Activated CD4-positive, alpha-beta T cell treated with anti-CD3 and anti-CD28 coated beads for 36 hours (primary cell): ENCODE results near the gene CISD3. TPM values are rescaled to one million over a fixed set of nuclear protein-coding genes. Genes with fewer than 3 reads are reported as not detected.
A peak's percentile ranks its signal among the peaks of the same experiment; 100 is the strongest.
"Not testable (repeated sequence)": the region's sequence is repeated elsewhere in the genome, so short reads cannot be mapped to it uniquely, and the experiment has no call there.

Experiments used
- ATAC-seq: fragments of 200-7000 bp; cut with Tn5 transposase; one replicate; pipeline ENCODE4 v1.10.0; 2021; ENCODE audit warnings: mild to moderate bottlenecking, moderate library complexity
- CTCF ChIA-PET: fragments of 350-600 bp; sonication (Branson Sonifier 250); formaldehyde crosslinking; loops from one replicate; lab custom pipeline; 2021; ENCODE audit warnings: antibody characterized with exemption; lab: Charles Lee
- POLR2A ChIA-PET: fragments of 350-600 bp; sonication (Branson Sonifier 250); formaldehyde crosslinking; loops from one replicate; lab custom pipeline; 2021; ENCODE audit warnings: antibody characterized with exemption, inconsistent platforms; lab: Charles Lee
- DNase-seq: peaks from one replicate; pipeline ENCODE4 v3.0.0-alpha.2; 2020
- H3K27ac Mint-ChIP-seq: one replicate; pipeline ENCODE4 v1.8.0; 2021; ENCODE audit warnings: mixed read lengths
- H3K27me3 Mint-ChIP-seq: one replicate; pipeline ENCODE4 v1.8.0; 2021; ENCODE audit warnings: mixed read lengths
- H3K36me3 Mint-ChIP-seq: one replicate; pipeline ENCODE4 v1.8.0; 2021; ENCODE audit warnings: low read depth, mixed read lengths
- H3K4me1 Mint-ChIP-seq: one replicate; pipeline ENCODE4 v1.8.0; 2021; ENCODE audit warnings: mixed read lengths
- H3K4me3 Mint-ChIP-seq: one replicate; pipeline ENCODE4 v1.8.0; 2021; ENCODE audit warnings: mild to moderate bottlenecking, moderate library complexity, mixed read lengths
- H3K9me3 Mint-ChIP-seq: one replicate; pipeline ENCODE4 v1.8.0; 2021; ENCODE audit warnings: low read depth, mixed read lengths
- intact Hi-C, 2 experiments: fragments of 100-400 bp; cut with DNase I in 1 of 2; cut with micrococcal nuclease in 1 of 2; formaldehyde crosslinking; loops; one replicate each; pipeline versions ENCODE4 v1.14.2 to v1.15.1; 2022 to 2024; cut with DNase I, micrococcal nuclease
- total RNA-seq, 2 experiments: library from RNA; stranded (reverse); gene quantifications; one replicate each; pipeline ENCODE4 v1.2.3, GENCODE V29; 2021

The CISD3 gene
- total RNA-seq, 2 experiments from 2014 or later: 49.4 to 58.6 TPM

DNA sequence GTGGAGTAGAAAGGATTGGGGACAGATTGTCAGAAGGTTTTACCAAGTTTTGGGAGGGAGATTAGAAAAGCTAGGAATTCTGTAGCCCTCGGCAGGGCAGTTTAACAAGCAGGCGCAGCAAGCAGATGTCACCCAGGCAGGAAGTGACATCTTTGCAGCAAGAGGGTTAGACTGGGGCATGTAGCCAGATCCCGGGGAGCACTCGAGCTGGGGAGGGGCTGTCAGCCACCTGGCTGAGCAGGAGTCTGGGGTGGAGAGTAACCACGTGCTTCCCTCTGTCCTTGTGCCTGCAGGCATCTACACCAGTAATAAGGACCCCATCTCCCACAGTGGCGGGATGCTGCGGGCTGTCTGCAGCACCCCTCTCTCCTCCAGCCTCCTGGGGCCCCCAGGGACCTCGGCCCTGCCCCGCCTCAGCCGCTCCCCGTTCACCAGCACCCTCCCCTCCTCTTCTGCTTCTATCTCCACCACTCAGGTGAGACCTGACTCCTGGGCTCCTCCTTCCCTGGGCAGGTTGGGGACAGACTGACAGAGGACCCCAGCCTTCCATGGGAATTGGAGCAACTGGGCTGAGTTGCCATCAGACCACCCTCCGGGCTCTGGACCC lies 12.9 kb upstream of the CISD3 start:
- ChIA-PET CTCF (interaction anchor here (1.1 to 4.3 kb wide), 4 partner anchors 10 to 19 kb away, joined by 3 to 20 read pairs (median 6); no protein-coding TSS in a partner anchor), POLR2A (no interaction called here)
- intact Hi-C loops: no loop called here
- Mint-ChIP-seq H3K4me1 (peaks cover 55% of the 10 kb centered on the region), H3K36me3 (peaks cover 65% of the 10 kb centered on the region), H3K4me3 (no peak overlapping the region), H3K27ac (no peak overlapping the region), H3K9me3 (no peaks in the 10 kb centered on the region), H3K27me3 (no peaks in the 10 kb centered on the region)
- ATAC-seq: no peak
- no peak for DNase-seq

DNA sequence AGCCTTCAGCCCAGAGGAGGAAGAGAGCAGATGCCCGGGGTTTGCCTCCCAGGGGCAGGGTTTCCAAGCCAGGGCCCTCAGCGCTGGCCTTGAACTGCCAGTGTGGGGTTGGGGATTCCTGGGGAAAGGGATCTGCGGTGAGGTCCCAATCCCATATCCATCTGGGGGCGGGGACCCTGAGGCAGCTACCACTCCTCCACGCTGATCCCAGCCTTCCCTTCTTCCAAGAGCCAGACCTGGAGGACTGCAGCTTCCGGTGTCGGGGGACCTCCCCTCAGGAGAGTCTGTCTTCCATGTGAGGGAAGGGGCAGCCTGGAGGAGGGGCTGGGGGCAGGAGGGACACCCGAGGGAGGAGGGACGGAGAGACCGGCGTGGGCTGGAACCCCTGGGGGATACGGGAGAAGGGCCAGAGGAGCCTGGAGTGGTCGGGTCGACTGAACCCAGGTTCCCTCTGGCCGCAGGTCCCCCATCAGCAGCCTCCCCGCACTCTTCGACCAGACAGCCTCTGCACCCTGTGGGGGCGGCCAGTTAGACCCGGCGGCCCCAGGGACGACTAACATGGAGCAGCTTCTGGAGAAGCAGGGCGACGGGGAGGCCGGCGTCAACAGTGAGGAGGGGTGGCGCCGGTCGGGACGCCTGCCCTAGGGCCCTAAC lies 10.7 kb upstream of the CISD3 start:
- ATAC-seq (no peak), DNase-seq (no peak)
- H3K4me3 Mint-ChIP-seq: no peak overlapping the region
- peaks cover 59% of the 10 kb centered on the region for H3K36me3 Mint-ChIP-seq
- intact Hi-C loops: no loop called here
- H3K9me3 Mint-ChIP-seq: no peaks in the 10 kb centered on the region
- peaks cover 45% of the 10 kb centered on the region for H3K4me1 Mint-ChIP-seq
- POLR2A ChIA-PET: interaction anchor here (1.1 kb wide), 1 partner anchor 15 kb away, joined by 3 read pairs; no protein-coding TSS in a partner anchor
- no peaks in the 10 kb centered on the region for H3K27me3 Mint-ChIP-seq
- CTCF ChIA-PET: interaction anchor here (1.0 to 4.3 kb wide), 5 partner anchors 9 to 43 kb away, joined by 4 to 20 read pairs (median 7); no protein-coding TSS in a partner anchor
- H3K27ac Mint-ChIP-seq: peak overlapping the region; percentile 73

DNA sequence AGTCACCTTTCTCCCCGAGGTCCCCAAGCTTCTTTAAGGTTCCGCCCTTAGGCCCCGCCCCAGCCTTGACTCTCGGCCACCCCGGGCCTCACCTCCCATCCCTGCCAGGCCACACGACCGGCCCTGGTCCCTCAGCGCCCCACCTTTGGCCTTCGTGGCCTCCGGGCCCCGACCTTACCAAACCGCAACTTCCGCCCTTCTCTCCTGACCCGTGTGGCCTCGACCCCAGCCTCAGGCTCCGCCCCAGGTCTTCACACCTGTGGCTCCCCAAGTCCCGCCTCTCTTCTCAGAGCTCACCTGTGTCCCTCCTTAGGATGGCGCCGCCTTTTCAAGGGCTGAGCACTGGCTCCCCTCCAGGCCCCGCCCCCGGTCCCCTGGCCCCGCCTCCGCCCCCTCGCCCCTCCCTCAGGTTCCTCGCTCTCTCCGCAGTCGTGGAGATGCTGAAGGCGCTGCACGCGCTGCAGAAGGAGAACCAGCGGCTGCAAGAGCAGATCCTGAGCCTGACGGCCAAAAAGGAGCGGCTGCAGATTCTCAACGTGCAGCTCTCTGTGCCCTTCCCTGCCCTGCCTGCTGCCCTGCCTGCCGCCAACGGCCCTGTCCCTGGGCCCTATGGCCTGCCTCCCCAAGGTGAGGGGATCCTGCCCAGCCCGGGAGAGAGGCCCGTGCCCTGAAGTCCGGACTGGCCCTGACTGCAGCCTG lies 10.0 kb upstream of the CISD3 start:
- ATAC-seq (peak; percentile 21), DNase-seq (peak; percentile 55)
- Mint-ChIP-seq H3K9me3 (no peaks in the 10 kb centered on the region), H3K4me3 (no peak overlapping the region), H3K27me3 (no peaks in the 10 kb centered on the region), H3K27ac (no peak overlapping the region), H3K4me1 (peaks cover 43% of the 10 kb centered on the region), H3K36me3 (peaks cover 56% of the 10 kb centered on the region)
- intact Hi-C loops: no loop called here
- CTCF ChIA-PET: no interaction called here
- POLR2A ChIA-PET: no interaction called here

DNA sequence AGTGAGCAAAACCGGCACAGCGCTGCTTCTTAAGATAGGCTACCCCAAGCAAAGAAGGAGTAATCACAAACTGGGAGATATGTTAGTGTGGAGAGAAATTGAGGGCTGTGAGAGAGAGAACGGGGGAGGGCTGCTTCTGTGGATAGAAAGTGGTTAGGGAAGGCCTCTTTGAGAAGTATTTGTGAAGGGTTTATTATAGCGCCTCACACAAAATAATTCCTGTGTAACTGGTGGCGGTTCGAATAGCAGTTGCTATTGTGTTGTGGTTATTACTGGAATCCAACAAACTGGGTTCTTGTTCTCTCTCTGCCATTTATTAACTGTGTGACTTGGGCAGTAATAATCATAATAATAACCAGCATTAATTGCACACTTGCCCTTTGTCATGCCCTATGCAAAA lies 9.2 kb upstream of the CISD3 start:
- intact Hi-C loops: no loop called here
- H3K9me3 Mint-ChIP-seq: no peaks in the 10 kb centered on the region
- CTCF ChIA-PET: interaction anchor here (0.7 kb wide), 1 partner anchor 49 kb away, joined by 3 read pairs; no protein-coding TSS in a partner anchor
- ATAC-seq (no peak), DNase-seq (no peak)
- H3K27me3 Mint-ChIP-seq: no peaks in the 10 kb centered on the region
- H3K4me3 Mint-ChIP-seq: no peak overlapping the region
- peaks cover 42% of the 10 kb centered on the region for H3K4me1 Mint-ChIP-seq
- POLR2A ChIA-PET: no interaction called here
- H3K27ac Mint-ChIP-seq: peak overlapping the region; percentile 27
- peaks cover 56% of the 10 kb centered on the region for H3K36me3 Mint-ChIP-seq

DNA sequence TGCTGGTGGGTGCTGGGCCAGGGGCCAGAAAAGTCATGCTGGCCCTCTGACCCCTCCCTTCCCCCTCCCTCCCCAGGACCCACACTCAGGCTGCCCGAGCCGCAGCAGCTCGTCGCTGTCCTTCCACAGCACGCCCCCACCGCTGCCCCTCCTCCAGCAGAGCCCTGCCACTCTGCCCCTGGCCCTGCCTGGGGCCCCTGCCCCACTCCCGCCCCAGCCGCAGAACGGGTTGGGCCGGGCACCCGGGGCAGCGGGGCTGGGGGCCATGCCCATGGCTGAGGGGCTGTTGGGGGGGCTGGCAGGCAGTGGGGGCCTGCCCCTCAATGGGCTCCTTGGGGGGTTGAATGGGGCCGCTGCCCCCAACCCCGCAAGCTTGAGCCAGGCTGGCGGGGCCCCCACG lies 8.3 kb upstream of the CISD3 start:
- H3K36me3 Mint-ChIP-seq: peaks cover 56% of the 10 kb centered on the region
- H3K27me3 Mint-ChIP-seq: no peaks in the 10 kb centered on the region
- no peak for ATAC-seq
- H3K4me1 Mint-ChIP-seq: peaks cover 45% of the 10 kb centered on the region
- no peaks in the 10 kb centered on the region for H3K9me3 Mint-ChIP-seq
- DNase-seq: no peak
- no peak overlapping the region for H3K27ac Mint-ChIP-seq
- intact Hi-C loops: no loop called here
- ChIA-PET CTCF (interaction anchor here (0.6 to 1.3 kb wide), 3 partner anchors 13 to 54 kb away, joined by 3 read pairs; no protein-coding TSS in a partner anchor), POLR2A (no interaction called here)
- no peak overlapping the region for H3K4me3 Mint-ChIP-seq

DNA sequence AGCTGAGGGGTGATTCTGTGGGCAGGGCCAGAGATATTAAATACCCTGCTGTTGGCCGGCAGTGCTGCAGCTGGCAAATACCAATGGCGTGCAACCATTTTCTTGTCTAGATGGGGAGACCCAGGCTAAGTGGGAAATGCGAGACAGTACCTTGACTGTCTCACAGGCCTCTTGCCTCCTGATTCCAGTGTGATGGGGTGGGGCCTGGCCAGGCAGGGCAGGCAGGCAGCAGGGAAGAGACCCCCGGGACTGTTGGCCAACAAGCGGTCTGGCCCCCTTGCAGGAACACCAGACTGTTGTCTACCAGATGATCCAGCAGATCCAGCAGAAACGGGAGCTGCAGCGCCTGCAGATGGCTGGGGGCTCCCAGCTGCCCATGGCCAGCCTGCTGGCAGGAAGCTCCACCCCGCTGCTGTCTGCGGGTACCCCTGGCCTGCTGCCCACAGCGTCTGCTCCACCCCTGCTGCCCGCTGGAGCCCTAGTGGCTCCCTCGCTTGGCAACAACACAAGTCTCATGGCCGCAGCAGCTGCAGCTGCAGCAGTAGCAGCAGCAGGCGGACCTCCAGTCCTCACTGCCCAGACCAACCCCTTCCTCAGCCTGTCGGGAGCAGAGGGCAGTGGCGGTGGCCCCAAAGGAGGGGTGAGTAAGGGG lies 5.7 kb upstream of the CISD3 start:
- H3K9me3 Mint-ChIP-seq: no peaks in the 10 kb centered on the region
- peak overlapping the region; percentile 10 for H3K27ac Mint-ChIP-seq
- H3K36me3 Mint-ChIP-seq: peaks cover 48% of the 10 kb centered on the region
- ChIA-PET POLR2A (interaction anchor here (1.6 kb wide), 1 partner anchor 14 kb away, joined by 4 read pairs; no protein-coding TSS in a partner anchor), CTCF (interaction anchor here (1.1 to 1.8 kb wide), 2 partner anchors 14 to 28 kb away, joined by 4 to 5 read pairs; partner anchors contain the start of gene PSMB3)
- peaks cover 63% of the 10 kb centered on the region for H3K4me1 Mint-ChIP-seq
- no peaks in the 10 kb centered on the region for H3K27me3 Mint-ChIP-seq
- intact Hi-C loops: no loop called here
- ATAC-seq (no peak), DNase-seq (no peak)
- H3K4me3 Mint-ChIP-seq: no peak overlapping the region

DNA sequence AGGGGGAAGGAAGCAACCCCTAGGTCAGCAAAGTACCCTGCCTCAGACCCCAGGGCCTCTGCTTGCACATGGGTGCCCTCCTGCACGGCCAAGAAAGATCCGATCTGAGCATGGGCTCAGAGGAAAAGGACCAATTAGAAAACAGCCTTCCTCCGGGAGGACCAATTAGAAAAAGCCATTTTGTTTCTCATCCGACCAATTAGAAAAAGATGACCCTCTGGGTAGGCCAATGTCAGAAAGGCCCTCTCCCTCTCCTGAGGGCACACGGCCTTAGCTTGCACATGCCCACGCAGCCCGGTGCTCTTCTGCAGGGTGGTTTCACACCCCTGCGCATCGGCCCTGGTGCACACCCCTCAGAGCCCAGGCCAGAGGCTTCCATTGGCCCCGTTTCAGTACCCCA lies 5.1 kb upstream of the CISD3 start:
- CTCF ChIA-PET: interaction anchor here (1.1 kb wide), 1 partner anchor 14 kb away, joined by 4 read pairs; no protein-coding TSS in a partner anchor
- Mint-ChIP-seq H3K36me3 (peaks cover 45% of the 10 kb centered on the region), H3K9me3 (no peaks in the 10 kb centered on the region), H3K27ac (peak overlapping the region; percentile 10), H3K27me3 (no peaks in the 10 kb centered on the region), H3K4me1 (peaks cover 61% of the 10 kb centered on the region), H3K4me3 (no peak overlapping the region)
- ATAC-seq: no peak
- POLR2A ChIA-PET: no interaction called here
- DNase-seq: no peak
- intact Hi-C loops: loop anchor here in 1 of 2 experiments (5.0 kb wide), 1 partner anchor 1427 kb away; no protein-coding TSS in a partner anchor

DNA sequence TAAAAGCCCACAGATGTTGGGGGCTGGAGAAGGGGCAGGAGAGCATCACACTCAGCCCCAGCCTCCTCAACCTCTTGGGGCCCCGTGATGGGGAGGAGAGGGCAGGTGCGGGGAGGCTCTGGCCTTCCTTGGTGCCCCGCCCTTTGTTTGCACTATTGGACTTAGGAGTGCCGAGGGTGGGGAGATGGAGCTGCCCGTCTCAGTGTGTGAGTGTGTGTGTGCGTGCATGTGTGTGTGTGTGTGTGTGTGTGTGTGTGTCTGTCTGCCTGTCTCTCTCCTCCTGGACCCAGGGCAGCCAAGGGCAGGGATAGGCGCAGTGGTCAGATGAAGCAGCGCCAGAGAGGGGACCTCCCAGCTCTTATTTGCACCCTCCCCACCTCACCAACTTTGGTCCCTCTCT lies 4.0 kb upstream of the CISD3 start:
- POLR2A ChIA-PET, H3K27me3 Mint-ChIP-seq: not testable (repeated sequence)
- H3K4me1 Mint-ChIP-seq: peaks cover 62% of the 10 kb centered on the region

DNA sequence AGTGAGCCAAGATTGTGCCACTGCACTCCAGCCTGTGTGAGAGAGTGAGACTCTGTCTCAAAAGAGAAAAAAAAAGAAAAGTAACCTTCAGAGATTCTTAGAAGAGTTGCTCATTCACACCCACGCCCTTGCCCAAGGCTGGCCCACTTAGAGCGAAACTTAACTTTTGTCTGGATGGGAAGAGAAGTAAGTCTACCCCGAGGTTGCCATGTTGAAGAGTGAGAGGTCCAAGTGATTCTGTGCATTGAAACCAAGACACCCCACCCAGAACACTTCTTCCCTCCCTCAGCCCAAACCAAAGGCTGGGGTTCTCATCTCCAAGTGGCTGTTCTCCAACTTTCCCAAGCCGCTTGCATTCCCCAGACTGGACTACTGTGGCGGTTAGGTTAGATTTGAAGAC lies 2.4 kb upstream of the CISD3 start:
- peak; percentile 92 for DNase-seq
- H3K27ac Mint-ChIP-seq: peak overlapping the region; percentile 100
- H3K4me1 Mint-ChIP-seq: peaks cover 69% of the 10 kb centered on the region
- peak; percentile 65 for ATAC-seq
- intact Hi-C loops: loop anchor here (1.0 to 5.0 kb wide), 2 partner anchors 26 to 1425 kb away; no protein-coding TSS in a partner anchor
- no peaks in the 10 kb centered on the region for H3K9me3 Mint-ChIP-seq
- H3K27me3 Mint-ChIP-seq: no peaks in the 10 kb centered on the region
- peak overlapping the region; percentile 69 for H3K4me3 Mint-ChIP-seq
- ChIA-PET CTCF (interaction anchor here (0.5 to 2.1 kb wide), 7 partner anchors 9 to 169 kb away, joined by 3 to 16 read pairs (median 4); no protein-coding TSS in a partner anchor), POLR2A (interaction anchor here (1.6 to 1.8 kb wide), 2 partner anchors 23 to 25 kb away, joined by 4 to 7 read pairs; partner anchors contain the start of genes MLLT6 and PSMB3)
- H3K36me3 Mint-ChIP-seq: peaks cover 35% of the 10 kb centered on the region

More for the DNA sequence above, 4.0 kb upstream of the CISD3 start:
- intact Hi-C loops: loop anchor here in 1 of 2 experiments (5.0 kb wide), 1 partner anchor 1426 kb away; no protein-coding TSS in a partner anchor
- H3K9me3 Mint-ChIP-seq, H3K4me3 Mint-ChIP-seq, ATAC-seq, DNase-seq: not testable (repeated sequence)
- Mint-ChIP-seq H3K36me3 (peaks cover 36% of the 10 kb centered on the region), H3K27ac (peak overlapping the region; percentile 86)
- CTCF ChIA-PET: interaction anchor here (1.2 kb wide), 1 partner anchor 51 kb away, joined by 3 read pairs; no protein-coding TSS in a partner anchor

DNA sequence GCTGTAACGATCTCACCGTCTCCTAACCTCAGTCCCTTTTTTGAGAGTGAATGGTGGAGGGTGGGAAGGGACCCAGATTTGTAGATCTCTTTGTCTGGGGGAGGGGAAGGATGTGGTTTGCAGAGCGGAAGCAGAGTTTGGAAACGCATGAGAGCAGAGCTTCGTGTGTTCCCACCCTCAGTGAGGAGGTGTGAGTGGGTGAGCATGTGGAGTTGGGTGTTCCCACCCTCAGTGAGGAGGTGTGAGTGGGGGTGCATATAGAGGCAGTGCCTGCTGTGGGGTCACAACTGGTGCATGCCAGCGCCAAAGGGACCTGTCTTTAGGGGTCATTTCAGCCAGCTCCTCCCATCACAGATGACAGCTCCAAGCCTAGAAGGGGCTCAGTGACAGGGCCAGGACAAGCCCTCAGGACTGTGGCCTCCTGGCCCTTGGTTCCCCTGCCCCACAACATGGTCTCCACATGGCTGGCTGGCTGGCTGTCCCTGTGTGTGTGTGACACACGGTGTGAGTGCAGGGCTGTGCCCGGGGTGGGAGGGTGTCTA lies 1.8 kb upstream of the CISD3 start:
- ChIA-PET POLR2A (interaction anchor here (1.1 to 1.8 kb wide), 4 partner anchors 19 to 24 kb away, joined by 3 to 7 read pairs (median 4); partner anchors contain the start of genes MLLT6 and PSMB3), CTCF (interaction anchor here (0.7 to 2.1 kb wide), 16 partner anchors 9 to 425 kb away, joined by 3 to 16 read pairs (median 4); no protein-coding TSS in a partner anchor)
- Mint-ChIP-seq H3K27me3 (no peaks in the 10 kb centered on the region), H3K4me1 (peaks cover 73% of the 10 kb centered on the region), H3K36me3 (peaks cover 35% of the 10 kb centered on the region), H3K9me3 (no peaks in the 10 kb centered on the region), H3K4me3 (peak overlapping the region; percentile 69), H3K27ac (peak overlapping the region; percentile 100)
- DNase-seq (peak; percentile 75), ATAC-seq (peak; percentile 34)
- intact Hi-C loops: loop anchor here (1.0 to 5.0 kb wide), 2 partner anchors 27 to 1424 kb away; no protein-coding TSS in a partner anchor
